Measurements from ENCODE around the gene GFRA1. TPM values are rescaled to one million over a fixed set of nuclear protein-coding genes. Genes with fewer than 3 reads are reported as not detected.

The GFRA1 gene
- total and polyA plus RNA-seq, 2 of the 8 experiments (the other 6 are each of a cell fraction or from before 2014, with no cell fraction given) = 1.1 to 2.0 TPM

DNA sequence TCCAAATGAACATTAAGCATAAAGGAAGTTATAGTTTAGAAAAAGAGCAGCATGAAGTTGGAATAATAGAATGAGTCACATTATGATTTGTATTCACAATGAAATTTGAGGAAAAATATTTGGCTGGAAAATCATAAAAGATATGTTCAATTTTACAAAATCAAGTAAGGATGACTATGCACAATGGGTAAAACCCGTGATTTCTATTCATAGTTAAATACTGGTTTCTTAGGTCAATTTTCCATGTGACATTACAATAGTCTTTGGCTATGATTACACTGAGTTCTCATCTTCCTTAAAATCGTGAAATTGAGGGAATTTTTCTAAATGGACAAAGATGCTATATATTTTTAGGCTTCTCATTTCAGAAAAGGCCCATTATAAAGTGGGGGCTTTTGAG, 33.8 kb upstream of the GFRA1 start:
- FAIRE-seq = no peak
- DNase-seq (ENCODE audit: low read depth in 1 of 2, low spot score in 2 of 2) = no peak

More for the DNA sequence above, 33.8 kb upstream of the GFRA1 start:
- ChIA-PET POLR2A (ENCODE audit: partially characterized antibody) (no interaction called here), CTCF (ENCODE audit: partially characterized antibody) (interaction anchor here (1.2 kb wide), 1 partner anchor 25 kb away, joined by 3 read pairs; no protein-coding TSS in a partner anchor)
- Histone ChIP-seq H3K4ac (replicated peaks; ENCODE audit: insufficient read length, low read depth, low read length) (no peak overlapping the region), H4K20me1 (replicated peaks in 1 of 2; ENCODE audit: control insufficient read depth in 1 of 2, insufficient read depth in 2 of 2, low read length in 2 of 2) (no peaks in the 10 kb centered on the region), H3K23ac (ENCODE audit: insufficient read length) (no peak overlapping the region), H2BK12ac (ENCODE audit: low read depth, low read length) (no peak overlapping the region), H4K91ac (replicated peaks; ENCODE audit: insufficient read length, low read length) (no peak overlapping the region), H2AFZ (ENCODE audit: low read length) (no peak overlapping the region), H4K8ac (ENCODE audit: extremely low read depth, insufficient read depth, low read length) (no peak overlapping the region), H3K14ac (ENCODE audit: insufficient read length) (no peak overlapping the region), H2AK5ac (ENCODE audit: low read depth, low read length) (no peak overlapping the region), H3K27ac (ENCODE audit: low read depth, low read length) (no peak overlapping the region), H3K4me3 (ENCODE audit: extremely low read depth in 1 of 4, insufficient read depth in 2 of 4, low read depth in 3 of 4, low read length in 4 of 4) (no peak overlapping the region), H3K23me2 (ENCODE audit: low read depth, low read length) (no peaks in the 10 kb centered on the region), H3K36me3 (ENCODE audit: control insufficient read depth in 2 of 4, insufficient read depth in 4 of 4, low read length in 3 of 4) (no peaks in the 10 kb centered on the region), H3K4me1 (replicated peaks in 1 of 4; ENCODE audit: control insufficient read depth in 3 of 4, insufficient read depth in 4 of 4, low read length in 3 of 4) (no peaks in the 10 kb centered on the region), H4K5ac (ENCODE audit: insufficient read length, low read depth, low read length) (no peak overlapping the region), H3K27me3 (replicated peaks in 1 of 4; ENCODE audit: control insufficient read depth in 3 of 4, extremely low read depth in 1 of 4, insufficient read depth in 3 of 4, low read length in 3 of 4) (no peaks in the 10 kb centered on the region), H2BK5ac (ENCODE audit: low read depth, low read length) (no peak overlapping the region), H2BK15ac (ENCODE audit: low read length) (no peak overlapping the region), H2BK20ac (ENCODE audit: low read length) (no peak overlapping the region), H3K4me2 (ENCODE audit: insufficient read depth in 1 of 2, low read depth in 2 of 2, low read length in 2 of 2) (no peak overlapping the region), H3K9me3 (ENCODE audit: insufficient read depth in 2 of 2, low read depth in 1 of 2, low read length in 1 of 2) (no peaks in the 10 kb centered on the region), H3K79me1 (ENCODE audit: low read depth, low read length) (no peaks in the 10 kb centered on the region), H3K9ac (replicated peaks in 1 of 4; ENCODE audit: extremely low read depth in 1 of 4, low read depth in 3 of 4, low read length in 3 of 4) (no peak overlapping the region), H3K79me2 (ENCODE audit: control insufficient read depth in 1 of 2, insufficient read depth in 2 of 2, low read length in 2 of 2) (no peaks in the 10 kb centered on the region), H2BK120ac (replicated peaks; ENCODE audit: low read depth, low read length) (no peak overlapping the region), H3K18ac (ENCODE audit: extremely low read depth, low read length) (no peak overlapping the region), H3K56ac (replicated peaks; ENCODE audit: insufficient read length, low read depth, low read length) (no peak overlapping the region)
- 85% methylated on average over 2 of the region's 2 CpGs; no CpG with 5 or more reads in 1 of the 2 experiments for WGBS, 2 experiments (ENCODE audit: extremely low coverage in 1 of 2, insufficient coverage in 1 of 2, insufficient read length in 1 of 2, insufficient replicate concordance in 2 of 2, low coverage in 1 of 2, low lambda C conversion rate in 2 of 2, missing lambda C conversion rate in 1 of 2)
- no peak for TF ChIP-seq CHD2 (IDR thresholded peaks at IDR 0.05; ENCODE audit: low read length)
- no peak for TF ChIP-seq BCL11A (IDR thresholded peaks at IDR 0.05; ENCODE audit: low read depth in 2 of 2, low read length in 2 of 2)
- no peak for TF ChIP-seq JUND (IDR thresholded peaks at IDR 0.05; ENCODE audit: low read length)
- no peak for TF ChIP-seq SRF (IDR thresholded peaks at IDR 0.05; ENCODE audit: low read depth, low read length)
- TF ChIP-seq, protein P1, sequence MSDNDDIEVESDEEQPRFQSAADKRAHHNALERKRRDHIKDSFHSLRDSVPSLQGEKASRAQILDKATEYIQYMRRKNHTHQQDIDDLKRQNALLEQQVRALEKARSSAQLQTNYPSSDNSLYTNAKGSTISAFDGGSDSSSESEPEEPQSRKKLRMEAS (IDR thresholded peaks at IDR 0.05) = no peak
- TF ChIP-seq, protein P2, sequence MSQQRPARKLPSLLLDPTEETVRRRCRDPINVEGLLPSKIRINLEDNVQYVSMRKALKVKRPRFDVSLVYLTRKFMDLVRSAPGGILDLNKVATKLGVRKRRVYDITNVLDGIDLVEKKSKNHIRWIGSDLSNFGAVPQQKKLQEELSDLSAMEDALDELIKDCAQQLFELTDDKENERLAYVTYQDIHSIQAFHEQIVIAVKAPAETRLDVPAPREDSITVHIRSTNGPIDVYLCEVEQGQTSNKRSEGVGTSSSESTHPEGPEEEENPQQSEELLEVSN (IDR thresholded peaks at IDR 0.05) = no peak
- TF ChIP-seq, protein P3, sequence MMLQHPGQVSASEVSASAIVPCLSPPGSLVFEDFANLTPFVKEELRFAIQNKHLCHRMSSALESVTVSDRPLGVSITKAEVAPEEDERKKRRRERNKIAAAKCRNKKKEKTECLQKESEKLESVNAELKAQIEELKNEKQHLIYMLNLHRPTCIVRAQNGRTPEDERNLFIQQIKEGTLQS (IDR thresholded peaks at IDR 0.05; ENCODE audit: insufficient read depth, low read depth, low read length) = no peak
- no peak for TF ChIP-seq YY1 (IDR thresholded peaks at IDR 0.05; ENCODE audit: low read depth, low read length)
